SK-N-SH (cell line): Measurements from ENCODE around the gene ADAP1. TPM values are rescaled to one million over a fixed set of nuclear protein-coding genes. Genes with fewer than 3 reads are reported as not detected.

Experiments used
- CTCF ChIA-PET: fragments of 300-600, 350-600 bp; formaldehyde crosslinking; extraction: SDS; loops from one replicate; lab custom pipeline; 2021; lab: Yijun Ruan, JAX
- POLR2A ChIA-PET: fragments of 350-600 bp; sonication (Branson Sonifier 250); formaldehyde crosslinking; extraction: SDS; loops from one replicate; lab custom pipeline; 2020; ENCODE audit warnings: antibody characterized with exemption, inconsistent platforms; lab: Yijun Ruan, JAX
- DNase-seq: peaks from one replicate; pipeline ENCODE4 v3.0.0; 2012
- H2AFZ ChIP-seq: fragments of 200-600 bp; sonication (generic); 2 replicates; pipeline ENCODE4 v1.8.1; 2016; ENCODE audit warnings: antibody characterized with exemption, mild to moderate bottlenecking, low read depth
- H3F3A ChIP-seq: fragments of 200-600 bp; sonication (generic); replicated peaks from 2 replicates; pipeline ENCODE3; 2016; ENCODE audit warnings: antibody characterized with exemption, mild to moderate bottlenecking; ENCODE audit not compliant: insufficient read depth
- H3K27ac ChIP-seq, 2 experiments: fragments of 200-500 bp in 1 of 2; fragments of 200-600 bp in 1 of 2; sonication (Bioruptor generic) in 1 of 2; sonication (generic), shearing (Covaris generic) in 1 of 2; 2 replicates each; pipeline versions ENCODE4 v1.5.1 to v1.6.1; 2014 to 2016; ENCODE audit warnings: low read depth in 2 of 2, inconsistent platforms in 1 of 2, low read length in 1 of 2, mild to moderate bottlenecking in 1 of 2, mixed read lengths in 1 of 2
- H3K27me3 ChIP-seq: fragments of 200-600 bp; sonication (generic), shearing (Covaris generic); 2 replicates; pipeline ENCODE4 v1.6.1; 2016; ENCODE audit warnings: mixed run types; ENCODE audit not compliant: insufficient read depth
- H3K36me3 ChIP-seq, 2 experiments: fragments of 200-500 bp in 1 of 2; fragments of 200-600 bp in 1 of 2; sonication (Bioruptor generic) in 1 of 2; sonication (generic) in 1 of 2; replicated peaks in 1 of 2; 2 replicates each; pipeline versions ENCODE3 to v1.5.1; 2014 to 2016; ENCODE audit warnings: low read length in 1 of 2, mild to moderate bottlenecking in 1 of 2; ENCODE audit not compliant: insufficient read depth in 2 of 2, control insufficient read depth in 1 of 2
- H3K4me1 ChIP-seq, 2 experiments: fragments of 200-500 bp in 1 of 2; fragments of 200-600 bp in 1 of 2; sonication (Bioruptor generic) in 1 of 2; sonication (generic), shearing (Covaris generic) in 1 of 2; 2 replicates each; pipeline versions ENCODE4 v1.5.1 to v1.6.1; 2014 to 2016; ENCODE audit warnings: low read depth in 1 of 2, low read length in 1 of 2, mixed run types in 1 of 2; ENCODE audit not compliant: insufficient read depth in 2 of 2, control insufficient read depth in 1 of 2
- H3K4me2 ChIP-seq: fragments of 200-600 bp; sonication (generic), shearing (Covaris generic); 2 replicates; pipeline ENCODE4 v1.6.1; 2017; ENCODE audit warnings: mixed run types
- H3K4me3 ChIP-seq, 2 experiments: fragments of 200-500 bp in 1 of 2; fragments of 200-600 bp in 1 of 2; sonication (Bioruptor generic) in 1 of 2; sonication (generic), shearing (Covaris generic) in 1 of 2; 2 replicates each; pipeline versions ENCODE4 v1.5.1 to v1.8.1; 2014 to 2016; ENCODE audit warnings: low read depth in 2 of 2, inconsistent platforms in 1 of 2, low read length in 1 of 2, mild to moderate bottlenecking in 1 of 2, mixed read lengths in 1 of 2, moderate library complexity in 1 of 2
- H3K79me2 ChIP-seq: fragments of 200-600 bp; sonication (generic); 2 replicates; pipeline ENCODE4 v1.8.1; 2017; ENCODE audit warnings: mild to moderate bottlenecking; ENCODE audit not compliant: insufficient read depth
- H3K9ac ChIP-seq: fragments of 200-600 bp; sonication (generic); 2 replicates; pipeline ENCODE4 v1.6.1; 2017; ENCODE audit warnings: mixed run types
- H3K9me2 ChIP-seq: fragments of 200-600 bp; sonication (generic); 2 replicates; pipeline ENCODE4 v1.6.1; 2017; ENCODE audit warnings: mixed run types
- H3K9me3 ChIP-seq: fragments of 200-600 bp; sonication (generic); 2 replicates; pipeline ENCODE4 v1.6.1; 2017; ENCODE audit warnings: mixed run types, mild to moderate bottlenecking, moderate library complexity
- H4K20me1 ChIP-seq: fragments of 200-600 bp; sonication (generic); 2 replicates; pipeline ENCODE4 v1.6.1; 2017; ENCODE audit warnings: mild to moderate bottlenecking, mixed run types; ENCODE audit not compliant: insufficient read depth
- CHD2 ChIP-seq: fragments of 150-350 bp; IDR thresholded peaks from 2 replicates; pipeline ENCODE4 v1.6.1; 2018; ENCODE audit warnings: low read length; ENCODE audit not compliant: partially characterized antibody
- ELF1 ChIP-seq: IDR thresholded peaks from 2 replicates; pipeline ENCODE4 v1.4.0; 2012
- EZH2phosphoT487 ChIP-seq: fragments of 200-600 bp; sonication (generic); IDR thresholded peaks from 2 replicates; pipeline ENCODE4 v1.6.1; 2017; ENCODE audit warnings: low read depth, mixed run types, mild to moderate bottlenecking, antibody characterized with exemption, moderate library complexity, borderline replicate concordance
- GABPA ChIP-seq: IDR thresholded peaks from 2 replicates; pipeline ENCODE4 v1.4.0; 2012; ENCODE audit warnings: low read depth, mild to moderate bottlenecking
- JUND ChIP-seq: IDR thresholded peaks from 2 replicates; pipeline ENCODE4 v1.4.0; 2012
- MEF2A ChIP-seq: IDR thresholded peaks from 2 replicates; pipeline ENCODE4 v1.4.0; 2012; ENCODE audit warnings: low read depth, borderline replicate concordance
- MXI1 ChIP-seq: IDR thresholded peaks from 2 replicates; pipeline ENCODE4 v1.6.1; 2012; ENCODE audit warnings: mild to moderate bottlenecking, low read depth, low read length, improper control_type of control experiment
- NFIC ChIP-seq: IDR thresholded peaks from 2 replicates; pipeline ENCODE4 v1.4.0; 2012; ENCODE audit warnings: borderline replicate concordance
- NRF1 ChIP-seq: IDR thresholded peaks from 2 replicates; pipeline ENCODE4 v1.6.1; 2012; ENCODE audit warnings: low read depth, mild to moderate bottlenecking, low read length
- RFX5 ChIP-seq: IDR thresholded peaks from 2 replicates; pipeline ENCODE4 v1.6.1; 2012; ENCODE audit warnings: mild to moderate bottlenecking, improper control_type of control experiment, low read length
- RXRA ChIP-seq: IDR thresholded peaks from 2 replicates; pipeline ENCODE4 v1.4.0; 2012; ENCODE audit warnings: low read depth, mild to moderate bottlenecking, borderline replicate concordance
- SMC3 ChIP-seq: IDR thresholded peaks from 2 replicates; pipeline ENCODE4 v1.6.1; 2012; ENCODE audit warnings: low read depth, low read length, improper control_type of control experiment
- TAF1 ChIP-seq: IDR thresholded peaks from 2 replicates; pipeline ENCODE4 v1.6.1; 2012; ENCODE audit warnings: low read depth, mild to moderate bottlenecking, low read length, moderate library complexity, borderline replicate concordance
- WGBS: methylation state at CpG from one replicate; pipeline ENCODE4 v1.1.6; 2017; ENCODE audit warnings: low lambda C conversion rate; 5-methylcytosine and 5-hydroxymethylcytosine counted together
- polyA plus RNA-seq, 3 experiments: library from polyadenylated mRNA; depleted of rRNA; stranded (reverse); fragments of >200 nt; gene quantifications; 2 replicates each; pipeline ENCODE4 v1.2.3, GENCODE V29; 2012
- TF ChIP-seq, protein P1 (sequence below): fragments of 200-600 bp; sonication (generic); IDR thresholded peaks from 2 replicates; pipeline ENCODE4 v1.6.1; 2017; ENCODE audit warnings: antibody characterized with exemption, mild to moderate bottlenecking, moderate library complexity
- TF ChIP-seq, protein P2 (sequence below): IDR thresholded peaks from 2 replicates; pipeline ENCODE4 v1.4.0; 2012; ENCODE audit warnings: low read depth, borderline replicate concordance
- TF ChIP-seq, protein P3 (sequence below): fragments of 150-350 bp; IDR thresholded peaks from 2 replicates; pipeline ENCODE4 v1.6.1; 2017; ENCODE audit warnings: antibody characterized with exemption, low read length, low read depth, borderline replicate concordance
- TF ChIP-seq, protein P4 (sequence below): IDR thresholded peaks from 2 replicates; pipeline ENCODE4; 2012
- TF ChIP-seq, protein P5 (sequence below): IDR thresholded peaks from 2 replicates; pipeline ENCODE4 v1.4.0; 2012; ENCODE audit warnings: low read depth
- TF ChIP-seq, protein P6 (sequence below): fragments of 150-350 bp; IDR thresholded peaks from 2 replicates; pipeline ENCODE4 v1.6.1; 2016; ENCODE audit warnings: mild to moderate bottlenecking, low read depth, low read length

The ADAP1 gene
- polyA plus RNA-seq, 1 of the 3 experiments (the other 2 are of a cell fraction): 3.2 TPM

DNA sequence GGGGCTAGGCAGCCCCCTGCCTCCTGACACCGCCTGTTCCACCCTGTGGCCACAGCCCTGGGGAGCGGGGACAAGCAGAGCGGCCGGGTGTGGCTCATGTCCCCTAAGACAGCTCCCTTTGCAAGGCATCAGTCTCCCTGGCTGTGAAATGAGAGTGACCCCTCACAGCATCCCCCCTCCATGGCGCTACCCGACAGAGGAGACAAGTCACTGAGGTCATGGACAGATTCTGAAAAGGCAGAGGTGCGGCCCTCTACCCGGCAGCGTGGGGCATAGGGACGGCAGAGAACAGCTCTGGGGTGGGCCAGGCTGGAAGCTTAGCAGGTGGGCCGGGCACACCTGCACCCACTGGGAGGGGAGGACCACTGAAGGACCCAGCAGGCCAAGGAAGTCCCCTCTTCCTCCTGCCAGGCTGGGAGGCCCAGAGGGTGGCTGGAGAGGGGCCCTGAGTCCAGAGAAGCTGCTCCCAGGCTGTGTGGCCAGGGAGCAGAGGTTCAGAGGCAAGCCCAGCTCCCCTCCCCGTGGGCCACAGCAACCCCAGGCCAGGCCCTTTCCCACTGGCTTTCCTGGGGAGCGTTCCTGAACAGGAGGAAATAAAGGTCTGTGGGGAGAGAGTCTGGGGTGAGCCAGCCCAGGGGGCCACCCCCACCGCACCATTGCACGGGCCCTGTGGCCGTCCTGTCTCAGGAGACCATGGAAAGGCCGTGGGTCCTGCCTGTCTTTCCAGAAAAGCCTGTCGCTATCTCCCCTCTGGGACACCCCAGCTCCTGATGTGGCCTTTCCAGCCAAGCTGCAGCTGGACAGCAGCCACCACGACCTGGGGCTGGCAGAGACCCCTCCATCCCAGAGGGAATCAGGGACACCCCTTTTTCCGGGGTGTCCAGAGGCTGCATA is 1.7 kb downstream of the ADAP1 start:
- Histone ChIP-seq H3K4me3 (0 out of 4 replicates have a peak overlapping the region, but pooled peaks of 1 of the 2 experiments have one; percentile 59), H3K27me3 (peaks cover 11% of the 10 kb centered on the region; the same call in 1 of the 2 replicates), H3K4me1 (peaks cover 0 to 4% of the 10 kb centered on the region in 2 experiments; a peak in 1 of 4 replicates), H3F3A (no peaks in the 10 kb centered on the region), H3K9me3 (no peaks in the 10 kb centered on the region), H3K9me2 (no peaks in the 10 kb centered on the region), H3K27ac (no peak overlapping the region), H3K9ac (no peak overlapping the region), H4K20me1 (0 out of 2 replicates have a peak, but pooled peaks cover 7% of the 10 kb centered on the region), H3K4me2 (peak overlapping the region; percentile 82), H2AFZ (no peak overlapping the region), H3K36me3 (no peaks in the 10 kb centered on the region), H3K79me2 (no peaks in the 10 kb centered on the region)
- TF ChIP-seq, protein P1, sequence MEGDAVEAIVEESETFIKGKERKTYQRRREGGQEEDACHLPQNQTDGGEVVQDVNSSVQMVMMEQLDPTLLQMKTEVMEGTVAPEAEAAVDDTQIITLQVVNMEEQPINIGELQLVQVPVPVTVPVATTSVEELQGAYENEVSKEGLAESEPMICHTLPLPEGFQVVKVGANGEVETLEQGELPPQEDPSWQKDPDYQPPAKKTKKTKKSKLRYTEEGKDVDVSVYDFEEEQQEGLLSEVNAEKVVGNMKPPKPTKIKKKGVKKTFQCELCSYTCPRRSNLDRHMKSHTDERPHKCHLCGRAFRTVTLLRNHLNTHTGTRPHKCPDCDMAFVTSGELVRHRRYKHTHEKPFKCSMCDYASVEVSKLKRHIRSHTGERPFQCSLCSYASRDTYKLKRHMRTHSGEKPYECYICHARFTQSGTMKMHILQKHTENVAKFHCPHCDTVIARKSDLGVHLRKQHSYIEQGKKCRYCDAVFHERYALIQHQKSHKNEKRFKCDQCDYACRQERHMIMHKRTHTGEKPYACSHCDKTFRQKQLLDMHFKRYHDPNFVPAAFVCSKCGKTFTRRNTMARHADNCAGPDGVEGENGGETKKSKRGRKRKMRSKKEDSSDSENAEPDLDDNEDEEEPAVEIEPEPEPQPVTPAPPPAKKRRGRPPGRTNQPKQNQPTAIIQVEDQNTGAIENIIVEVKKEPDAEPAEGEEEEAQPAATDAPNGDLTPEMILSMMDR: no peak
- TF ChIP-seq CHD2: no peak
- no peak for TF ChIP-seq MEF2A
- no peak for TF ChIP-seq SMC3
- TF ChIP-seq, protein P2, sequence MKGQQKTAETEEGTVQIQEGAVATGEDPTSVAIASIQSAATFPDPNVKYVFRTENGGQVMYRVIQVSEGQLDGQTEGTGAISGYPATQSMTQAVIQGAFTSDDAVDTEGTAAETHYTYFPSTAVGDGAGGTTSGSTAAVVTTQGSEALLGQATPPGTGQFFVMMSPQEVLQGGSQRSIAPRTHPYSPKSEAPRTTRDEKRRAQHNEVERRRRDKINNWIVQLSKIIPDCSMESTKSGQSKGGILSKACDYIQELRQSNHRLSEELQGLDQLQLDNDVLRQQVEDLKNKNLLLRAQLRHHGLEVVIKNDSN: no peak
- TF ChIP-seq, protein P3, sequence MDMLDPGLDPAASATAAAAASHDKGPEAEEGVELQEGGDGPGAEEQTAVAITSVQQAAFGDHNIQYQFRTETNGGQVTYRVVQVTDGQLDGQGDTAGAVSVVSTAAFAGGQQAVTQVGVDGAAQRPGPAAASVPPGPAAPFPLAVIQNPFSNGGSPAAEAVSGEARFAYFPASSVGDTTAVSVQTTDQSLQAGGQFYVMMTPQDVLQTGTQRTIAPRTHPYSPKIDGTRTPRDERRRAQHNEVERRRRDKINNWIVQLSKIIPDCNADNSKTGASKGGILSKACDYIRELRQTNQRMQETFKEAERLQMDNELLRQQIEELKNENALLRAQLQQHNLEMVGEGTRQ: no peak
- TF ChIP-seq JUND: no peak
- no peak for TF ChIP-seq RXRA
- no peak for TF ChIP-seq NRF1
- TF ChIP-seq EZH2phosphoT487: no peak
- no peak for TF ChIP-seq TAF1
- TF ChIP-seq, protein P4, sequence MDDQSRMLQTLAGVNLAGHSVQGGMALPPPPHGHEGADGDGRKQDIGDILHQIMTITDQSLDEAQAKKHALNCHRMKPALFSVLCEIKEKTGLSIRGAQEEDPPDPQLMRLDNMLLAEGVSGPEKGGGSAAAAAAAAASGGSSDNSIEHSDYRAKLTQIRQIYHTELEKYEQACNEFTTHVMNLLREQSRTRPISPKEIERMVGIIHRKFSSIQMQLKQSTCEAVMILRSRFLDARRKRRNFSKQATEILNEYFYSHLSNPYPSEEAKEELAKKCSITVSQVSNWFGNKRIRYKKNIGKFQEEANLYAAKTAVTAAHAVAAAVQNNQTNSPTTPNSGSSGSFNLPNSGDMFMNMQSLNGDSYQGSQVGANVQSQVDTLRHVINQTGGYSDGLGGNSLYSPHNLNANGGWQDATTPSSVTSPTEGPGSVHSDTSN: no peak
- no peak for TF ChIP-seq ELF1
- TF ChIP-seq GABPA: no peak
- no peak for TF ChIP-seq NFIC
- TF ChIP-seq, protein P5, sequence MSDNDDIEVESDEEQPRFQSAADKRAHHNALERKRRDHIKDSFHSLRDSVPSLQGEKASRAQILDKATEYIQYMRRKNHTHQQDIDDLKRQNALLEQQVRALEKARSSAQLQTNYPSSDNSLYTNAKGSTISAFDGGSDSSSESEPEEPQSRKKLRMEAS: no peak
- TF ChIP-seq, protein P6, sequence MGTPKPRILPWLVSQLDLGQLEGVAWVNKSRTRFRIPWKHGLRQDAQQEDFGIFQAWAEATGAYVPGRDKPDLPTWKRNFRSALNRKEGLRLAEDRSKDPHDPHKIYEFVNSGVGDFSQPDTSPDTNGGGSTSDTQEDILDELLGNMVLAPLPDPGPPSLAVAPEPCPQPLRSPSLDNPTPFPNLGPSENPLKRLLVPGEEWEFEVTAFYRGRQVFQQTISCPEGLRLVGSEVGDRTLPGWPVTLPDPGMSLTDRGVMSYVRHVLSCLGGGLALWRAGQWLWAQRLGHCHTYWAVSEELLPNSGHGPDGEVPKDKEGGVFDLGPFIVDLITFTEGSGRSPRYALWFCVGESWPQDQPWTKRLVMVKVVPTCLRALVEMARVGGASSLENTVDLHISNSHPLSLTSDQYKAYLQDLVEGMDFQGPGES: no peak
- no peak for TF ChIP-seq MXI1
- TF ChIP-seq RFX5: no peak
- ChIA-PET CTCF (interaction anchor here (0.7 to 11.7 kb wide), 11 partner anchors 10 to 635 kb away, joined by 3 to 99 read pairs (median 4); no protein-coding TSS in a partner anchor), POLR2A (interaction anchor here (0.6 kb wide), 1 partner anchor 44 kb away, joined by 6 read pairs; no protein-coding TSS in a partner anchor)
- DNase-seq: peak; percentile 35
- WGBS: 82% methylated on average over 18 of the region's 20 CpGs
